A673 (cell line): ENCODE data around the gene PDLIM5. TPM values are rescaled to one million over a fixed set of nuclear protein-coding genes. Genes with fewer than 3 reads are reported as not detected.

Experiments
- BruUV-seq: library from RNA; stranded (reverse); fragments of 400-500 nt; replicated peaks from 2 replicates; lab custom pipeline; 2021; lab: Mats Ljungman, UMichigan
- CTCF ChIA-PET: fragments of 300-600 bp; sonication (Branson Sonifier 250); formaldehyde crosslinking; loops from one replicate; lab custom pipeline; 2022; ENCODE audit warnings: antibody characterized with exemption; lab: Charles Lee
- POLR2A ChIA-PET: fragments of 300-600 bp; sonication (Branson Sonifier 250); formaldehyde crosslinking; loops from one replicate; lab custom pipeline; 2022; ENCODE audit warnings: antibody characterized with exemption; ENCODE audit not compliant: low non-redundant PET; lab: Charles Lee
- DNase-seq: peaks from one replicate; pipeline ENCODE4 v3.0.0-alpha.2; 2015; ENCODE audit warnings: low spot score
- H3K27ac ChIP-seq: fragments of 200-600 bp; sonication (generic); 2 replicates; pipeline ENCODE4 v1.5.1; 2016; ENCODE audit warnings: mixed run types, low read depth, mild to moderate bottlenecking, mixed read lengths, antibody characterized with exemption, low read length; ENCODE audit not compliant: poor library complexity, severe bottlenecking
- H3K27me3 ChIP-seq: fragments of 200-600 bp; sonication (generic); replicated peaks from 2 replicates; pipeline ENCODE4 v1.6.1; 2017; ENCODE audit warnings: mixed run types, low read depth, mild to moderate bottlenecking, mixed read lengths, antibody characterized with exemption, low read length; ENCODE audit not compliant: insufficient read depth, poor library complexity
- H3K36me3 ChIP-seq: fragments of 200-600 bp; sonication (generic); 2 replicates; pipeline ENCODE4 v1.6.1; 2016; ENCODE audit warnings: mixed run types, mild to moderate bottlenecking, mixed read lengths, antibody characterized with exemption, low read length; ENCODE audit not compliant: insufficient read depth, poor library complexity, severe bottlenecking
- H3K4me1 ChIP-seq: fragments of 200-600 bp; sonication (generic); 2 replicates; pipeline ENCODE4 v1.6.1; 2017; ENCODE audit warnings: mixed run types, mild to moderate bottlenecking, mixed read lengths, antibody characterized with exemption, low read length; ENCODE audit not compliant: insufficient read depth, poor library complexity, severe bottlenecking
- H3K4me3 ChIP-seq: fragments of 200-600 bp; sonication (generic); 2 replicates; pipeline ENCODE4 v1.5.1; 2016; ENCODE audit warnings: low read depth, mixed run types, mild to moderate bottlenecking, mixed read lengths, low read length; ENCODE audit not compliant: poor library complexity, severe bottlenecking
- H3K9me3 ChIP-seq: fragments of 200-600 bp; sonication (generic); 2 replicates; pipeline ENCODE4 v1.6.1; 2016; ENCODE audit warnings: mixed run types, low read depth, mild to moderate bottlenecking, mixed read lengths, antibody characterized with exemption, low read length; ENCODE audit not compliant: poor library complexity, severe bottlenecking
- CTCF ChIP-seq: fragments of 300-800, 200-600 bp; sonication (generic); conservative IDR thresholded peaks from 2 replicates; pipeline ENCODE4 v1.5.1; 2017; ENCODE audit warnings: low read depth, mild to moderate bottlenecking, antibody characterized with exemption, low read length, moderate library complexity, mixed read lengths
- EZH2 ChIP-seq: fragments of 200-600 bp; sonication (generic); IDR thresholded peaks from 2 replicates; pipeline ENCODE4 v1.6.1; 2017; ENCODE audit warnings: borderline replicate concordance, low read depth, mild to moderate bottlenecking, mixed read lengths, antibody characterized with exemption, low read length; ENCODE audit not compliant: poor library complexity, severe bottlenecking
- intact Hi-C: fragments of 100-400 bp; cut with micrococcal nuclease; formaldehyde crosslinking; loops from one replicate; pipeline ENCODE4 v1.10.0; 2022; ENCODE audit not compliant: unreplicated experiment
- total RNA-seq: library from RNA; stranded (reverse); gene quantifications from 2 replicates; pipeline ENCODE4 v1.2.3, GENCODE V29; 2021

Gene PDLIM5
- total RNA-seq, 1 experiment from 2014 or later: 174 TPM

DNA sequence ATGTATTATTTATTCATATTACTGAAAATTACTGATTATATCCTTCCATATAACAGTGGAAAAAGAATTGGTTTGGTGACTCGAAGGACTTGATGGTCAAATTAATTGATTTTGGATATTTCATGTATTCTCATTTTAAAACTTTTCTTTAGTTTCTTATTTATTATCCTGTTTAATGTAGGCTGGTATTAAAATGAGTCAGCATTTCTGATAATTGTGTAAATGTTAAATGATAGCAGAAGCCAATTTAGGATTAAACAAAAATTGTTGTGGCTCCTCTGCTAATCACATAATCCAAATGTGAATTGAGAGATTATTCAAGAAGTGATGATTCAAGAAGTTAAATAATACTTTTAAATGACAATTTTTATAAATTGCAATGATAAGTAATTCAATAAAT is 38.7 kb downstream of the PDLIM5 start:
- DNase-seq: no peak
- ChIA-PET POLR2A (no interaction called here), CTCF (no interaction called here)
- BruUV-seq: no TSS peak
- peaks cover 37% of the 10 kb centered on the region for H3K4me1 ChIP-seq
- no peak overlapping the region for H3K27ac ChIP-seq
- no peaks in the 10 kb centered on the region for H3K27me3 ChIP-seq
- H3K4me3 ChIP-seq: no peak overlapping the region
- no peaks in the 10 kb centered on the region for H3K36me3 ChIP-seq
- no peaks in the 10 kb centered on the region for H3K9me3 ChIP-seq
- intact Hi-C loops: no loop called here
- TF ChIP-seq EZH2 (no peak), CTCF (no peak)

GRCh38 chr4:94491322-94491721 is 39.6 kb downstream of the PDLIM5 start:
- BruUV-seq: no TSS peak
- TF ChIP-seq CTCF: no peak
- CTCF ChIA-PET: no interaction called here

DNA sequence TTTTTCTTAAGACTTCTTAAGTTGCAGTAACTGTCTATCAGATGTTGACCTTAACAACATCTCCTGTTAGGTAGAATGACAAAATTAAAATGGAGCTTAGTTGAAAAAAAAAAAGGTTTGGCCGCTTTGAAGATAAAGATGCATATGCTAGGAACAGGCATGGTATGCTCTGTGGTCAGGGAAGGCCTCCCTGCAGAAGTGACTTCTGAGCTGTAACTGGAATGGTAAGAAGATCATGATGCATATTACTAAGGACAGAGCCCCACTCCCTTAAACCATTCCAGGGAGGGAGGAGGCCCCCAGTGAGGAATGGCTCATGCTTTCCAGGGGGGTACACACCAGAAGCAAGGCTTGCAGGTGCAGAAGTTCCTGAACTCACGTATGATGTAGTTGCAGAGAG is 43.7 kb downstream of the PDLIM5 start:
- TF ChIP-seq CTCF (no peak), EZH2 (no peak)
- intact Hi-C loops: no loop called here

More at GRCh38 chr4:94491322-94491721, 39.6 kb downstream of the PDLIM5 start:
- H3K36me3 ChIP-seq: peaks cover 4% of the 10 kb centered on the region
- H3K27ac ChIP-seq: no peak overlapping the region
- no peak for DNase-seq
- no peaks in the 10 kb centered on the region for H3K9me3 ChIP-seq
- no peaks in the 10 kb centered on the region for H3K27me3 ChIP-seq
- POLR2A ChIA-PET: no interaction called here
- peaks cover 32% of the 10 kb centered on the region for H3K4me1 ChIP-seq
- no peak overlapping the region for H3K4me3 ChIP-seq
- intact Hi-C loops: no loop called here

More for the DNA sequence above, 43.7 kb downstream of the PDLIM5 start:
- Histone ChIP-seq H3K27ac (no peak overlapping the region), H3K4me3 (no peak overlapping the region), H3K36me3 (peaks cover 8% of the 10 kb centered on the region), H3K4me1 (peaks cover 11% of the 10 kb centered on the region), H3K9me3 (no peaks in the 10 kb centered on the region), H3K27me3 (no peaks in the 10 kb centered on the region)
- no peak for DNase-seq
- ChIA-PET CTCF (no interaction called here), POLR2A (no interaction called here)
- no TSS peak for BruUV-seq
